ENCODE data around the gene HOXA1.

HOXA1 gene

DNA sequence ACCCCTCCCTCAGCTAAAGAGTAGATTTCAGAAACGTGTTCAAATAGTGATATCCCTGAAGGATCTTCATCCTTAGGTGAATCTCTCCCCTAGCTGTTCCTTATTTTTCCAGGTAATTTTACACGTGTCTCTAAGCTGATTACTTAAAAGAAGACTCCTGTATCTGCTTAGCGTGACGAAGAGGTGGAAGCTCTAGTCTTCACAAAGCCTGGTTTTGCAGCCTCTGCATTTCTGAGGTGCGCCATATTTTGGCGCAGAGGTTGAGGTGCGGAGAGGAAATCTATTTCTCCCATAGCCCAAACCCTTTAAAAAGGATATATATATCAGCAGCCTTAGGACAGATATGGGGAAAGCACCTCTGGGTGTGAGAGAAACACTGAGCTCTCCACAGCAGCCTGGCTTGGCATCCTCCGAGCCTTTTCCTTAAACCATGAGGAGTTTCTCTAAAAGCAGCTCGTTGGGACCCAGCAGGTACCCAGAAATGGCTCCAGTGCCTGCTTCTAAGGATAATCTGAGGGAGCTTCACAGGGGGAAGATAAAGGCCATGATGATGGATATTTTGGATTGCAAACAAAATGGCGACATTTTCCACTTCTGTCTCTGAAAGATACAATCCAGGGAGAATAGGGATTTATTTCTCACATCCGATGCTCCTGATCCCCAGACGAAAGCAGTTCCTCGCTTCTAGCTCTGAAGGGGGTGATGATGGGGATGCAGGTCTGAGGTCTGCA is 9.7 kb upstream of the HOXA1 start:
- DNase-seq (ENCODE audit: low spot score): no peak

DNA sequence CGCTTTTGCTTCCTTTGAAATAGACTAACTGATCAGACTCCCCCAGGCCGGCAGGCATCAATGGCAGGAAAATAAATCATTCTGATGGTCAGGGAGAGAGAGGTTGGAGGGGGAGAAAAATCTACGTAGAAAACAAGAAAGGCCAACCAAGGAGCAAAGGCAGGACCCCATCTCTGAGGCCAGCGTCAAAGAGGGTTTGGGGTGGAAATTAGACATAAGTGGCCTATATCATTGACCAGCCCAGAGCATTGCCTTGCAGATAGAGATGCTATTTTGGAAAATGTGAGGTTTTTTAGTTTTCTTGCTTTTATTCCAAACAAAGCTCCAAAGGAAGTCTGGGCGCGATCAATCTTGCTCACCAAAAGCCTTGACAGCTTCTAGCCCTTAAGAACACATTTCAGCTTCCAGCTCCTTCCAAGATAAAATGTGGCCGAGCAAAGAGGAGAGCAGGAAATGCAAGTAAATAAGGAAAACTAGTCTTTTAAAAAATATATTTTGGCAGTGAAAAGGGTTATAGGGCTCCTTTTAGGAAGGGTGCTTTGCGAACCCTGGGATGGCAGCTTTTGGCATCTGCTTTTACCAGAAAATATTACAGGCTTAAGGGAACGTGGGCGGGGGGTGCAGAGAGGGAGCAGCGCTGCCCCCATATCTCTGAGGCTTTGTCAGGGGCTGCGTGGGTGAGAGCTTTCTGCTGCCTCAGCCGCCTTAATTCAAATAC is 8.7 kb upstream of the HOXA1 start:
- no peak for DNase-seq (ENCODE audit: low spot score)

DNA sequence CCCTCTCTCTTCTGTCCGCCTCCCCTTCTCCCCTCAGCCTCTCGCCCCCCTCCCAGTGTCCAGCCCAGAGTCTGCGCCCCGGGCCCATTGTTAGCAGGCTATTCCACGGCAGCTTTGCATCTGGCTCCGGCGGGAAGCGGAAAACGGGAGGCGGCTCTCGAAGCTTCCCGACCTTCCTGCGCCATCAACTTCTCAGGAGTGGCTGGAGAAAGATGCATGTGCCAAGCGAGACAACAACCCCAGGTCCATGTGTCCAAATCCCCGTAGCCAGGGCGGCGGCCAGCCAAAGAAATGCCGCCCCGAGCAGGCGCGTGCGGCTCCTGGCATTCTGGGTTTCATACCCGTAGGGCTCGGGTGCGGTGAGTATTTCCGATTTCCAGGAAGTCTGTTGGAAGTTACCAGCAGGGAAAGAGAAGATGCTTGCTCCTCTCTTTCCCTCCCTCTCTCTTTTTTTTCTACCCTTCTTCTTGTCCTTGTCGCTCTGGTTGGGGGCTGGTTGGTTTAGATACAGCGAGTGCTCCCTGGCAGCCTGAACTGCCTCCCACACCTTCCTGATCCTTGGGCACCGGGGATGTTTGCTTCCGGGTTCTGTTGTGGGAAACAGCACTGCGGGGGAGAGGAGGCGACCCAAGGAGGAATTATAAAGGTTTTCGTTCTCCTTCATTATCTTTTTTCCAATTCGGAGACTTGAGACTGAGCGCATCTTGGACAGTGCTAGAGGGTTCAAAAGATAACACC is 7.9 kb upstream of the HOXA1 start:
- no peak for DNase-seq (ENCODE audit: low spot score)

DNA sequence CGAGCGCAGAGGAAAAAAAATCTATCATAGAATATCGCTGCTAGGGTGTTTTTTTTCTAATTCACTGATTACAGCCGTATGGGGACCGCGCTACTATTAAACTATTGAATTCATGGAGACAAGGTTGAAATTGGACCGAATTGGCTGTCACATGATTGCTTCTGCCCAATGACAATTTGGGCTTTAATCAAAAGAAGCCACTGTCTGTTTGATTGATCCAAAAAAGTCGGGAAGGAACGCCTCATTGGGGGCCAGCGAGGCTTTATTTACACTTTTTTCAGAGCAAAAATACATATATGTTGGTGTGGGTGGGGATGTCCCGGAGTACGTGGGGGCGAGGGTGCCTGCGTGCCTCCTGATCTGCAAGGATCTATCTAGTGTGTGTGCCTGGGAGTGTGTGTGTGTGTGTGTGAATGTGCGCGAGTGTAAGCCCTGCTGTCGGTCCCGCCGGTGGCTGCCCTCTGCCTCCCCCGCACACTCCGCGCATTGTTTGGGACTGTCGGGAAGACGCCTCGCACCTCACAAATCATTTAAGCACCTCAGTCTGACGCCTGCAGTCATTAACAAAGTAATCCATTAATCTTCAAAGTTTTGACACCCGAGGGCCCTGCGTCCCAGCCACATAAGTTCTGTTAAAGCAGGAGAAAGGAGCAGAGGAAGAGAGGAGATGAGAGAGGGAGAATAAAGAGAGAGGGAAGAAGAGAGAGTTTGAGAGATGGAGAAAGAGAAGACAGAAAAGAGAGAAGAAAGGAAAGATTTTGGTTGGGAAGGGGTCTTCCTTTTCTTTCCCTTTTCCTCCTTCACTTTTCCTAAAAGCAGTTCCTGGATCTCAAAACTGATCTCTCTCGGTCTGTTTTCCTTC is 7.0 kb upstream of the HOXA1 start, which contains the start of gene HOXA2:
Gene HOXA2, minus strand, starts transcription at position 103 of the 862 bp plus-strand sequence. CDS start 183 bp downstream, outside the sequence.
- DNase-seq (ENCODE audit: low spot score): no peak

DNA sequence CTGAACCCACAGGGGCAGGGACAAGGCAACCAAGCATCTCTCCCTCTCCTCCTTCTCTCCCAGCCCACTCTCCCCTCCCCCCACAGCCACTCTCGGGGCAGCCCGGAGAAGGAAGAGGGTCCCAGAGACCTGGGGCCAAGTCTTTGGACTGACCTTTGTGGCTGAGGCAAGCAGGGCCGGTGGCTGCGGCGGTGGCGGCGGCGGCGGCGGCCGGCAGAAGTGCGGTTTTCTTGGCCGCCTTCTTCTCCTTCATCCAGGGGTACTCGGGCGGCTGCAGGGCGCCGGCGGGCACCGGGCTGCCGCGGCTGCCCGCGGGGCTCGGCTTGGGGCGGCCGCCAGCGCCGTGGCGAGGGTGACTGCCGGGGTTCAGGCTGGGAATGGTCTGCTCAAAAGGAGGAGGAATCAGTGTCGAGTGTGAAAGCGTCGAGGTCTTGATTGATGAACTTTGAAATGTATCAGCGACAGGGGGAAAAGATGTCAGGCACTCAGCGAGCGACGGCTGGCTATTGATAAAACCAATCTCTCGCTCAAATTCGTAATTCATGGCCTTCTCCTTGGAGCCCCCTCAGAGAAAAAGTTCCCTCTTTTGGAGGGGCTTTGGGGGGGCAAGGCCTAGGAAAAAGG is 6.3 kb upstream of the HOXA1 start:
- DNase-seq (ENCODE audit: low spot score): no peak

DNA sequence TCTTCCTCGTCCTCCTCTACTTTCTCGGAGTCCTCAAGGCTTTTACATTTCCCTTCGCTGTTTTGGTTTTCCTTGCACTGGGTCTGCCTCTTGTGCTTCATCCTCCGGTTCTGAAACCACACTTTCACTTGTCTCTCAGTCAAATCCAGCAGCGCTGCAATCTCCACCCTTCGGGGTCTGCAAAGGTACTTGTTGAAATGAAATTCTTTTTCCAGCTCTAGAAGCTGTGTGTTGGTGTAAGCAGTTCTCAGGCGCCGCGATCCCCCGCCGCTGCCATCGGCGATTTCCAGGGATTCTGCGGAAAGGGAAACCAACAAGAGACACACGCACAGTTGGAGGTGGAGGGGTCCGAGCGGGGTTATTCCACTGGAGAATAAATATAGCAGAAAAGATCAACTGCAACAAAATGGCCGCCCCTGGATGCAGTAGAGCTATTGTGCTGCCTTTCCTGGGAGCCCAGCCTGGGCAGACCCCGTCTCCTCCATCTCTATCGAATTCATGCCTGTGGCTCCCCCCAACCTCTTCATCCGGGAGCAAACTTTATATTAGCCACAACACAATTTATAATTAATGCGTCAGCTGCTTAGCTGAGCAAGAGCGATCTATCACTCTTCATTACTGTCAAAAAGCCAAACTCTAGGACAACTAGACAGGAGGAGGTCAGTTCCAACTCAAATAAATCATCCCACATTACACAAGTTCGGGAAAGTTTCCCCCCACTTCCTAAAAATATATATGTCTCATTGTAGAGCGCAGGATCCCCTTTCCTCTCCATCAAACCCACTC is 5.6 kb upstream of the HOXA1 start:
- DNase-seq (ENCODE audit: low spot score): no peak

DNA sequence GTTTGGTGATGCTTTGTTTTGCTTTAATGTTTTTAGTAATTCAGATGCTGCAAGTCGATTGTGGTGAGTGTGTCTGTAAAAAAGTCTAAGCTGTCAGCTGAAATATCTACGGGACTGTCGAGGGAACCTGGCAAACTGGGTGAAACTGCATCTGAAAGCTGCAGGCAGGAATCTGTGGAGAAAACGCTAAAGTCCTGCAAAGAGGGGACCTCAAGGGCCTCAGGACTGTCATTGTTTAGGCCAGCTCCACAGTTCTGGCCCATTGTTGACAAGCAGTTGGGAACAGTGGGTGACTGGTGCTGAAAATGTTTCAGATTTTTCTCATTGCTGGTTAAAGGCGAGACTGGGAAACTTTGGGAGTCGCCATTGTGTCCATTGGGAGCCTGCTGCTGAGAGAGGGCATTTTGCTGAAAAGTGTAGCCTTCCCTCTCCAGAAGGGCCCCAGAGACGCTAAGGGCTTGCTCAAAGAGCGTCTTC is 4.9 kb upstream of the HOXA1 start:
- no peak for DNase-seq (ENCODE audit: low spot score)

DNA sequence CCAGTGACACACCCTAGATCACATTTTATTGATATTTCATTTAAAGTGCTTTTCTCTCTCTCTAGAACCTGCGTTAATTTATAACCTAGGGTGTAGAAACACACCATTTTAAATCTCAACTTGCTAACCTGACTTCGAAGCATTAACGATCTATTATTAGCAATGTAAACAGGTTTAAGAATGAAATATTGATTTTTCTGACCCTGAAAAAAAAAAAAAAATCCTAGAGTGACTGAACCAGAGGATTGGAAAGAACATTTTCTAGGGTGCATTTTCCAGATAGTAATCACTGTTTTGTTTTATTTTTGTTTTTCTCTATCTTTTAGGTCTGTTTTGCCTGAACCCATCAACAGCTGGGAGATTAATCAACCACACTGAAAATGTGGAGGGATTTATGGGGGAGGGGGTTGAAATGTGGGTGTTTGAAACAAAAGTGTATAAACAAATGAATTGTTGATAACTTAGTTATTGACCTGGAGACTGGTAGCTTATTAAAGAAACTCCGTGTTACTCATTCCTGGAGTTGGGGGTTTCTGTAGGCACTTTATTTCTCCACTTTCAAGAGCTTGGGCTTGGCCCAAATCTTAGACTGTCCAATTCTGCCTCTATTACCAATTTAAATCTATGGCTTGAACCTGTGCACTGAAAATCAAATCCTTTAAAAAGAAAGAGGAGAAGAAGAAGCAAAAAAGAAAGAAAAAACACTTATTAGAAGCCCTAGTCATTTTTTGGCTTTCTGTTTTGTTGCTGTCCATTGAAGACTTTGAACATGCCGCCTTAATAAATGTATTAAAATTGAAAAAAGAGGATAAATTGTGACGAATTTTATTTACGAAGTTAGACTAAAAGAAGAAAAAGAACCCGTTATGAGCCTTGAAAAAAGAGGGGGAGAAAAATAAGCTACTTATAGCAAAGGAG is 3.9 kb upstream of the HOXA1 start:
- no peak for DNase-seq (ENCODE audit: low spot score)

DNA sequence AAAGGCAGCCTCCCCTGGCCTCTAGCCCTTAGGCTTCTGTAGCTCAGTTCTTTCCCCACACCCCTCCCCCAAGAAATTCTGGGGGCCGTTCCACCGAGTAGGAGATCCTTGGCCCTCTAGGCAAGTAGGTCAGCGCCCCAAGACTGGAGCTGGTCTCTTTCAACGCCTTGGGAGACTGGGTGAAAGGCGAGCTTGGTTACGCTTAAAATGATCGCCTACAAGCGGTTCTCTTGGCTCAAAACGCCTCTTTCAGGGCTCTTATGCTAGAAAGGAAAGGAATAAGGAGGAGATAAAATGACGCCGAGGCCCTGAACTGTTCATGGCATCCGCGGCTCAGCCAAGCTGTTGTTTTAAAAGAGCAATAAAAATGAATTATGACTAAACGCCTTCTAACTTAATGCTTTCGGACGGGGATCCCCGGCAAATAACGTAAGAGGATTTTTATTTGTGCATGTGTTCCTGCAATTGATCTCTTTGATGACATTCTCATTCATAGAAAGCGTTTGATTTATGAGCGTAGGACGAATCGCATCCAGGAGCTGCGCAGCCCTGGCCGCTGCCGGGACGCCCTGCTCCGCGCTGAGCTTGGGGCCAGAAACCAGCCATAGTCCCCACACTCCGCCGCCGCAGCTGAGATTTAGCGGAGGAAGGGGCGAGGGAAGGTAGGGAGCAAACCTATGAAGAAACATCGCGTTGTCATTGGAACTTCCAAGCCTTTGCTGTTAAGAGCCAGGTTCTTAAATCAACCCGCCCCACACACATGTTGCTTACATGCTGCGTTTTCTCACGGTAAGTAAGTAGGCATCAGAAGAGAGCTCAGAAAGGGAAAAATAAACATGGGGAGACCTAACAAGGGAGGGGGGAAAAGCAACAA is 3.0 kb upstream of the HOXA1 start:
- no peak for DNase-seq (ENCODE audit: low spot score)

DNA sequence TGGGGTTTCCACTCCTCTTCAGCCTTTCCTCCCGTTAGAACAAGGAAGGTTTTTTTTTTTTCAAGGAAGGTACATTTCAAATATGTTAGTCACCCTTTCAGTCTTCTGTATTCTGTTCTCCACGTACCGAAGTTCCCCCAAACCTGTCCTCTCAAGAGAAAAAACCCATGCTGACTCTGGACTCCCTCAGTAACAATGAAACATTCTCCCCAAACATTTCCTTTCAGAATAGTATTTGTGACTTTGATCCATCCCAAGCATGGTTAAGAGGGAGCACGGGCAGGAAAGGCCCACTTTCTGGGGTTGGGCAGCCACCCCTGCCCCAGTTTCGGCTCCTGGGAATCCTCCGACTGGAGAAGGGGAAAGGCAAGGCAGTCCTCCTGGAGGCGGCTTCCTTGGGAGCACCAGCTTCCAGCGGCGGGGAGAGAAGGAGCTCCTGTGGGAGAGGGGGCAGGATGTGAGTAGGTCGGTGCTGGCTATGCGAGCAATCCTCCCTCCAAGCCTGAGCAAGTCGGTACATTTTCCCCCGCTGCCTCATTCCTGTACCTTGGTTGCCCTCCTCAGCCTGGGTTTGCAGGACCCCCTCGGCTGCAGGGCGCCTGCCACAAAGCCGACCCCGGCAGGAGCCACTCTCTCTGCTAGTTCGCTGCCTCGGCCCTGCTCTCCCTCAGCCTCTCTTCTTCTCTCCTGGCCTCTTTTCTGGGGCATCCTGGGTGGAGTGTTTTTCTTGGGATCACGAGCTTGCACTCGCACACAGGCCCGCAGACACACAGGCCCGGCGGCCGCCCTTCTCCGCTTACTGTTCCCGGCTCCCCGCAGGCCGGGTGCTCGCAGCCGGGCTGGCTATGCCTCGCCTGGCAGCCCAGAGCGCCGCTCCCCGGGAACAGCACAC is 2.1 kb upstream of the HOXA1 start:
- no peak for DNase-seq (ENCODE audit: low spot score)

DNA sequence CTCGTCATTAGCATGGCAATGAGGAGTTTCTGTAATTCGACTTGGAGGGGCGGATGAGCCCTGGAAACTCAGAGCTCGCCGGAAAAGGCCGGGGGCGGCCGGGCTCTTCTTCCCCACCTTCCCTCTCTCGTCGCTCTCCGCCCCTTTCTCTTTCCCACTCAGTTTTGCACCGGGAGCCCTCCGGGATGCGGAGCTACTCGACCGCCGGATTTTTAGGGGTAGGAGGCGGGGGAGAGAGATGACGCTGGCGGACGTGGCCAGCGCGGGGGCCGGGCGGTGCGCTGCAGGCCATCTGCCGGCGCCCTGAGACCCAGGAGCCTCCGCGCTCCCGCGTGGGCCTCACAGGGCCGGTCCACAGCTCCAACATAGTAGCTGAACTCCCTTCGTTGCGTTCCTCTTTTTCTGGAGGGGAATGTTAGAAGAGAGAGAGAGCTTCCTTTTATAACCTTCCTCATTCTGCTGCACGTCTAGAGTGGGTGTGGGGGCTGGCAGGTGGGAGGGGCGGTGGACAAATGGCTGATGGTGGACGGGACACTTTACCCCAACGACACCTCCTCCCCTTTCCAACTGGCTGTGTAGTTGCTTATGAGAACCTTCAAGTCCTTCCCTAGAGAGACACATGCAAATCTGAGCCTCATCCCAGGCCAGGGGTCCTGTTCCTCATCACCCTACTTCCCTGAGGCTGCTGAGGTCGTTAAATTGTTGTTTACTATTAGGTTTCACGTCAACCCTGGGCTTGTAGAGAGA is 1.1 kb upstream of the HOXA1 start:
- no peak for DNase-seq (ENCODE audit: low spot score)

DNA sequence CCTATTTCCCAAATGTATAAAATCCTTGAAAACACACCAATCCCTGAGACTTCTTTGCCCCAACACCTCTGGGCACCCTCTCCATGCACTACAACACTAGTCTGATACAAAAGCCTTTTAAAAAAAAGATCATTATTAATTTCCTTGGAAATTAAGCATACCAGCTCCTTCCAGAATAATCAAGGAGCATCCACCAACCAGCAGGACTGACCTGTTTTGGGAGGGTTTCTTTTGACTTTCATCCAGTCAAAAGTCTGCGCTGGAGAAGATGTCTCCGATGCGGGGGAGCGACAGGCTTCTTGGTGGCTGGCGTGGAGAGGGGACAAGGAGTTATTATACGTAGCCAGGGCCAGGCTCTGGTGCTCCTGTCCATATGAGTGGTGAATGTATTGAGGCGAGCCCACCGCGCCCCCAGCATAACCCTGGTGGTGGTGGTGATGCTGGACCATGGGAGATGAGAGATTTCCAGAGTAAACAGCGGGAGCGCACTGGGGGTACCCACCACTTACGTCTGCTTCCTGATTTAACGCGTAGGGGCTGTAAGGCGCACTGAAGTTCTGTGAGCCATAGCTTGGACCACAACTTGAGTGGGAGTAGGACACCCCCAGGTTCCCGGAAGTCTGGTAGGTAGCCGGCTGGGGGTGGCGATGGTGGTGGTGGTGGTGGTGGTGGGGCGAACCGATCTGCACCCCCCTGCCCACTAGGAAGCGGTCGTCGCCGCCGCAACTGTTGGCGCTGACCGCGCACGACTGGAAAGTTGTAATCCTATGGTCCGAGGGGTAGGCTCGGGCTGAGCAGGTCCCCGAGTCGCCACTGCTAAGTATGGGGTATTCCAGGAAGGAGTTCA is 527 bp downstream of the HOXA1 start:
- DNase-seq (ENCODE audit: low spot score): no peak

DNA sequence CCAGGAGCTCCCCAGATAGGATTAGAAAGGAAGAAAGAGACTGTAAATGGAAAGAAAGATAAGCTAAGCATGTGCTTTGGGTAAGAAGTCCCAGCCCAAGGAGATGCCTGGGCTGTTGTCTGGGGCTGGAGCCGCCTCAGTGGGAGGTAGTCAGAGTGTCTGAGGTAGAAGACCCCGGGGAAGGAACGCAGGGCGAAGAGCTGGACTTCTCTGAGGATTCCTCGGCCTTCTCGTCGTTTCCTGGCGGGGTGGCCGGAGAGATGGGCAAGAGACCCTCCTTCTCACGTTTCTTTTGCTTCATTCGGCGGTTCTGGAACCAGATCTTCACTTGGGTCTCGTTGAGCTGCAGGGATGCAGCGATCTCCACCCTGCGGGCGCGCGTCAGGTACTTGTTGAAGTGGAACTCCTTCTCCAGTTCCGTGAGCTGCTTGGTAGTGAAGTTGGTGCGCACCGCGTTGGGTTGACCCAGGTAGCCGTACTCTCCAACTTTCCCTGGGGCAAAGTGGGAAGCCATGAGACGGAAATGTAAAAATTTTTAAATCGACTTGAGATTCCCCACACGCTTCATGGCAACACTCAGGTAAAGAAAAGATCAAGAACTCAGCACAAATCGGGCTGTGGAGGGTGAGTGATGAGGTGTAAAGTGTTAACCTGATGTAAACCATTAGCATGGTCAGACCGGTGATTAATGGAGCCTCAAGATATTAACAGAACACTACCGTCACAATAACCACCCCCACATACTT is 1.3 kb downstream of the HOXA1 start:
- DNase-seq (ENCODE audit: low spot score): no peak

DNA sequence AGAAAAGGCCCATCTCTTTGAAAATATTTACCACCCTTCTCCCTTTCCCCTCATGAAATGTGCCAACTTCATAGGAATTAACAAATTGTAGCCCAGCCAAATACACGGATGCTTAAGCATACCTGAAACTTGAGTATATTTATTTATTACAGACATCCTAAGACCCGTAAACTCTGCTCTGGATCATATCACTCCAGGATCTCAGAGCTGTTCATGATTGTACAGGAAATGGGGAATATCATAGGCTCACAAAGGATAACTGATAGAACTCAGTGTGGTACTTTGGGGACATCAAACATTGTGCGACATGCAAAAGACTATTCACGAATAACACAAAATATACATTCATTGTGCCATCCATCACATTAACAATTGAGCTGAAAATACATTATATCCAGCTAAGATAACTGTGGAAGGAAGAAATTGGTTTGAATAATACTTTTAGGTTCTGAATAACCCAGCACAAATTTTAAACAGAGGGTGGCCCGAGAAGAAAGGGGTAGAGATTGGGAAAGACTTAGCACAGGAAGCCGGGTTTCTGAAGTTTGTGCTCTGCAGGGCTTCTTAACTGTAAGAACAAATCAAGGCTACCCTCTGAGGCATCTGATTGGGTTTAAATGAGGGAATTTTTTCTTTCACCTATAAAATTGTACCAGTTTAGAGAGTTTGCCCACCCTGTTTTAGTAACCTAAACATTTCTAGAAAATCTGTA is 2.5 kb downstream of the HOXA1 start:
- no peak for DNase-seq (ENCODE audit: low spot score)

DNA sequence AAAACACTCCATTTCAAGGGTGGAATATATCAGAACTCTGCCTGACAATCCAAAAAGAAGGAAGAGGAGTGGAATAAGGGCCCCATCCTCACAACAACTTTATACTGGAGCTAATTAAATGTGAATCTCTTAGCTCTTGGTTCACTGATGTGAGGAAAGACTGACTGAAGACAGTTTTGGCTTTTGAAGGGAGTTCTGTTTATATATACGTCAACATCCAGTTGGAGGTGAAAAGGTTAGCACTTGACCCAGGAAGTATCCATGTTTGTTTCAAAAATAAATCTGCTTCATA is 3.0 kb downstream of the HOXA1 start:
- DNase-seq (ENCODE audit: low spot score): no peak

All from CD4-positive, alpha-beta T cell treated with Interleukin-6 at 100 ng/mL for 8 hours (primary cell).